ENCODE data around the gene EIF4EBP3. TPM values are rescaled to one million over a fixed set of nuclear protein-coding genes. Genes with fewer than 3 reads are reported as not detected.

The EIF4EBP3 gene
- total and polyA plus RNA-seq, 9 of the 15 experiments (the other 6 are each of a cell fraction or from before 2014, with no cell fraction given), result 1.3 to 7.5 (median 3.8) TPM

- H3K9me1 ChIP-seq (ENCODE audit: control insufficient read depth, insufficient read depth, low read length), result no peaks in the 10 kb centered on the region
- CTCF ChIA-PET (ENCODE audit: low intra/inter-chr PET ratio), result no interaction called here
- POLR2A ChIA-PET, result no interaction called here
- intact Hi-C loops (cut with micrococcal nuclease) (no loop called here), in situ Hi-C loops (cut with MboI) (no loop called here)
- H3K27me3 ChIP-seq (ENCODE audit: control insufficient read depth in 2 of 2, insufficient read depth in 2 of 2, low read length in 2 of 2), result no peaks in the 10 kb centered on the region
- peaks cover 94% of the 10 kb centered on the region for H3K36me3 ChIP-seq (ENCODE audit: control insufficient read depth, insufficient read depth, low read length)
- WGBS (ENCODE audit: insufficient coverage, low coverage, missing lambda C conversion rate), result 98% methylated on average over 4 of the region's 4 CpGs
- BruUV-seq (replicated peaks), result no TSS peak
- DNase-seq (ENCODE audit: extremely low read depth in 1 of 4, low spot score in 3 of 4), result no peak
- H3K27ac ChIP-seq (ENCODE audit: extremely low read depth, low read depth, low read length), result no peak overlapping the region
- no peak for FAIRE-seq
- H3K4me1 ChIP-seq (replicated peaks in 1 of 2; ENCODE audit: control insufficient read depth in 2 of 2, insufficient read depth in 2 of 2, low read length in 2 of 2), result no peaks in the 10 kb centered on the region
- no peak for ATAC-seq
- TF ChIP-seq NKRF (IDR thresholded peaks at IDR 0.05; ENCODE audit: borderline replicate concordance) (no peak), GATAD2A (IDR thresholded peaks at IDR 0.05) (no peak), ZNF551 (CRISPR knock-in tag; IDR thresholded peaks at IDR 0.05) (no peak), HES1 (IDR thresholded peaks at IDR 0.05; ENCODE audit: low read depth) (no peak), NFXL1 (CRISPR knock-in tag; IDR thresholded peaks at IDR 0.05) (no peak), RBM25 (IDR thresholded peaks at IDR 0.05; ENCODE audit: low read depth, low read length, severe bottlenecking) (no peak), SMAD3 (CRISPR knock-in tag; conservative IDR thresholded peaks at IDR 0.05) (no peak), FOS (IDR thresholded peaks at IDR 0.05; ENCODE audit: extremely low read depth, insufficient read length) (no peak), EWSR1 (IDR thresholded peaks at IDR 0.05; ENCODE audit: borderline replicate concordance, low read depth, partially characterized antibody) (no peak)
- no peaks in the 10 kb centered on the region for H4K20me1 ChIP-seq (replicated peaks; ENCODE audit: control insufficient read depth, insufficient read depth, low read length)
- H3K79me2 ChIP-seq (ENCODE audit: control insufficient read depth, insufficient read depth, low read length), result no peaks in the 10 kb centered on the region
- H2AFZ ChIP-seq (ENCODE audit: low read depth, low read length), result no peak overlapping the region
- no peak overlapping the region for H3K4me3 ChIP-seq
- H3K9ac ChIP-seq (ENCODE audit: insufficient read depth in 1 of 2, low read depth in 2 of 2, low read length in 2 of 2), result no peak overlapping the region
- no peak overlapping the region for H3K4me2 ChIP-seq (ENCODE audit: insufficient read depth, low read length)
- peaks cover 2% of the 10 kb centered on the region; the same call in 1 of the 2 replicates for H3K9me3 ChIP-seq (replicated peaks; ENCODE audit: control insufficient read depth, insufficient read depth, low read depth, low read length)
Observed at GRCh38 chr5:140509898-140510297, 37.6 kb upstream of the EIF4EBP3 start.
